Astrocyte of the cerebellum (primary cell): Measurements from ENCODE around the gene FBXO48.
A peak's percentile ranks its signal among the peaks of the same experiment; 100 is the strongest.

ENCODE experiments used
- DNase-seq: peaks from one replicate; pipeline ENCODE4 v3.0.0-alpha.2; 2011; ENCODE audit warnings: low read depth
- H3K4me3 ChIP-seq: 2 replicates; pipeline ENCODE4 v1.5.1; 2011; ENCODE audit warnings: mild to moderate bottlenecking, low read depth, low read length, moderate library complexity
- CTCF ChIP-seq: IDR thresholded peaks from 2 replicates; pipeline ENCODE4 v1.5.1; 2012; ENCODE audit warnings: low read length, low read depth, moderate library complexity, mild to moderate bottlenecking; ENCODE audit errors: missing control alignments
- in situ Hi-C: cut with HindIII; loops from 2 replicates; pipeline ENCODE4 v1.10.0; 2017; ENCODE audit warnings: low sequenced_read_pairs

Gene FBXO48

DNA sequence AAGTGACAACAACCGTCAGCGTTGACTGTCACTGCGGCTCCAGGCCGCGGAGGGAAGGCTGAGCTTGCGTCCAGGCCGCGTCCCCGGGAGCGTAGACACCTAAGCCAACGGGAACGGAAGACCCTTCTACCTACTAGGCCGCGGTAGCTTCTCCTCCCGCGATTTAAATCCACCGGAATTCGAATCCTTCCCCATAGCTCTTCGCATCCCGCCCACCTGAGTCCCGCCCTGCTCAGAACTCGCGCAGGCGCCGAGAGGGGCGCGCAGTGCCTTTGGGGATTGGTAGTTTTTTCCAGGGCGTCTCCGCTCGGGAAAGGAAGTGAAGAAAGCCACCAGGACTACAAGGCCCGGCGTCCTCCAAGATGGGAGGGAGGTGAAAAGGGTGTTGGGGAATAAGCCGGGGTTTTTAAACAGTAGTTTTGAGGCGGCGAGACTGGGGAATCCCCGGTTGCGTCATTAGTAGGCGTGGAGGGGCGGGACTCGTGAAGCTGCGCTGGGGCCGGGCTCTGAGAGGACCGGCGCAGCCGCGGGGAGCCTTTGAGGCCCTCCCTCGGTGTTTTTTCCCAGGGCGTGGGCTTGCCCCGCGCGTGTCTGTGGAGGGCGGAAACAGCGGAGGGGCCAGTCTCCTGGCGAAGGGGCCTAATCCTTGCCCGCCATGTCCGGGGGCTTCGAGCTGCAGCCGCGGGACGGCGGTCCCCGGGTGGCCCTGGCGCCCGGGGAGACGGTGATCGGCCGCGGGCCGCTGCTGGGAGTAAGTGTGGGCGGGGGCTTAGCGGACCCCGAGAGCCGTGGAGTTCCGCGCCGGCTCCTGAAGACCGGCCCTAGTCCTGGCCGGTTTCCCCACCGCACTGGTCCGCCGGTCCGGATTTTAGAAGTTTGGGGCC lies at the start of gene FBXO48, which contains the start of gene APLF:
Gene FBXO48 (minus strand): TSS at position 218 of the 884 bp plus-strand sequence. CDS start 2,149 bp downstream, outside the sequence.
Gene APLF (plus strand): TSS at position 509 of the 884 bp plus-strand sequence. CDS start 147 bp downstream, at position 656.
- peak; percentile 99 for DNase-seq
- in situ Hi-C loops: no loop called here
- no peak for TF ChIP-seq CTCF
- peak within 1 kb of the TSS; percentile 93 for H3K4me3 ChIP-seq

DNA sequence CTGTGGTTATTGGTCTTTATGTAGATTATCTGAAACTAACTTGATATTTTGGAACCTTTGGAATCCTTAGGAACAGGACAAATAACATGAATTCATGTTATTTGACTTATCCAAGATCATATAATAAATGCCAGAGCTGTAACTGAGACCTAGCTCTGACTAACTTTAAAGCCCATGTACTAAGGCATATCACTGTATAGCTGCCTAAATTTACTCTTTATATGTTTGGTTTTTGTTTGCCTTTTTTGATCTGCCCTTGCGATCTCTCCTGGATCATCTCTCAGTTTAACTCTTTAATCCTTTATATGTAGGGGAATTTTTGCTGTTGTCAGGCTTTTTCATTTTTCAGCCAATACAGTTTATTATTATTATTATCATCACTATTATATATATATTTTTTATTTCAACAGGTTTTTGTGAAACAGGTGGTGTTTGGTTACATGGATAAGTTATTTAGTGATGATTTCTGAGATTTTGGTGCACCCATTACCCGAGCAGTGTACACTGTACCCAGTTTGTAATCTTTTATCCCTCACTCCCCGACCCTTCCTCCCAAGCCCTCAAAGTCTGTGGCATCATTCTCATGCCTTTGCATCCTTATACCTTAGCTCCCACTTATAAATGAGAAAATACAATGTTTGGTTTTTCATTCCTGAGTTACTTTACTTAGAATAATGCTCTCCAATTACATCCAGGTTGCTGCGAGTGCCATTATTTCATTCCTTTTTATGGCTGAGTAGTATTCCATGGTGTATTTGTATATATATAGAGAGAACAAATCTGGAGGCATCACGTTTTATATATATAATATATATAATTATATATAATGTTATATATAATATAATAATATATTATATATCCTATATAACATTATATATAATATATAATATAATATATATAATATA lies 49.2 kb upstream of the FBXO48 start:
- in situ Hi-C loops: no loop called here
- DNase-seq: no peak
- TF ChIP-seq CTCF: no peak
- H3K4me3 ChIP-seq: no peak overlapping the region

DNA sequence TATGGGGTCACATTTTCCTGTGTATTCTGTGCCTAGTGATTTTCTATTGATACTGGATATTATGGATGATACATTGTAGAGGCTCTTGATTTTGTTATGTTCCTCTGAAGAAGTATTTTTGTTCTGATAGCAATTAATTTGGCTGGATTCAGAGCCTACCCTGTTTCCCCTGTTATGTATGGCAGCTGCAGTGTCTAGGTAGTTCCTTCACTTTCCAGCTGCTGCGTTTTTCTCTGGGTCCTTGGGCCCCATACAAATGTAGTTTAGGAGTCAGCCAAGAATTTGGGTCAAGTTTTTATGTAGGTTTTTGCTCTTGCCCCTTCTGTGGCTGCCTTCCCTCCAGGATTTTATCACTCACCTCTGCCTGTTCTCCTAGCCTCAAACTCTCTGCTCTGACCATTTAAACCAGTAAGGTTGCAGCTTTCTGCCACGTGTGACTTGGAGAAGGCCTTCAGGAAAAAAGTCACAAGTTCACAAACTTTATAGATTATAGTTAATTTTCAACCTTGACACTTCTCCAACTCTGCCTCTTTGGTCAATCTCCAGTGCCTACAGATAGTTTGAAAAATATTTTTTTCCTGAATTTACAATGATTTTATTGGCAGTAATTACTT lies 47.3 kb upstream of the FBXO48 start:
- no peak for DNase-seq
- in situ Hi-C loops: no loop called here
- no peak overlapping the region for H3K4me3 ChIP-seq
- TF ChIP-seq CTCF: no peak

- no peak for DNase-seq
- TF ChIP-seq CTCF: no peak
- in situ Hi-C loops: no loop called here
- no peak overlapping the region for H3K4me3 ChIP-seq
Measured at GRCh38 chr2:68512966-68513365, 45.9 kb upstream of the FBXO48 start.

- TF ChIP-seq CTCF: no peak
- H3K4me3 ChIP-seq: no peak overlapping the region
- no peak for DNase-seq
- in situ Hi-C loops: no loop called here
Measured at GRCh38 chr2:68512326-68512725, 45.2 kb upstream of the FBXO48 start.

DNA sequence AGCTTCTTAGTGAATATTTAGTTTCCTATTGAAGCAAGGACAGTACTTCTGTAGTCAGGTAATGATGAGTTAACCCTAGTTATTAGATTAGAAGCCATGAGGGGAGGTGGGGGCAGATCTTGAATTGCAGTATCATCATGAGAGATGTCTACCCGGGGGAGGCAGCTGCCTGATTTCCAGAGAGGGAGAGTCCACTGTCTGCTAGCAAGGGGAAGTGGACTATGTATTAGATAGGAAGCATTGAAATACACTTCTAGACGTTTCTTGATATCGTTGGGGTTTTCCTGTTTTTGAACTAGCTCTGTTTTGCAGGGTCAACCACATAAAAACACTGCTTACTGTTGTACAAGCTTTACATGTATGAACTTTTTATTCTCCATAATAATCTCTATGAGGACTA lies 39.1 kb upstream of the FBXO48 start:
- in situ Hi-C loops: no loop called here
- DNase-seq: no peak
- H3K4me3 ChIP-seq: no peak overlapping the region
- no peak for TF ChIP-seq CTCF
